Endothelial cell of umbilical vein (primary cell): ENCODE results near the gene COX7C. TPM values are rescaled to one million over a fixed set of nuclear protein-coding genes. Genes with fewer than 3 reads are reported as not detected.

Experiments used
- BruUV-seq: library from RNA; stranded (reverse); fragments of 400-500 nt; replicated peaks from 2 replicates; lab custom pipeline; 2021; lab: Mats Ljungman, UMichigan
- CTCF ChIA-PET: fragments of 300-600, 350-600 bp; sonication (Branson Sonifier 250); formaldehyde crosslinking; loops from one replicate; lab custom pipeline; 2021; ENCODE audit warnings: antibody characterized with exemption, inconsistent platforms; lab: Charles Lee
- POLR2A ChIA-PET: fragments of 300-600, 350-600 bp; sonication (Branson Sonifier 250); formaldehyde crosslinking; loops from one replicate; lab custom pipeline; 2021; ENCODE audit warnings: antibody characterized with exemption, inconsistent platforms; lab: Charles Lee
- DNase-seq: peaks from one replicate; pipeline ENCODE4 v3.0.0-alpha.2; 2011; ENCODE audit warnings: low read depth, low spot score
- FAIRE-seq: peaks from 2 replicates; lab custom pipeline; 2011; peaks lifted over from hg19 to GRCh38; lab: Jason Lieb, UNC
- H2AFZ ChIP-seq: 2 replicates; pipeline ENCODE4 v1.6.0; 2012; ENCODE audit warnings: low read depth, low read length, control low read depth, inconsistent platforms
- H3K27ac ChIP-seq: 2 replicates; pipeline ENCODE4 v1.5.1; 2011; ENCODE audit warnings: low read depth, mild to moderate bottlenecking, control low read depth, low read length, moderate library complexity; ENCODE audit not compliant: insufficient read depth
- H3K27me3 ChIP-seq, 2 experiments: 2 replicates each; pipeline versions ENCODE4 v1.6.0 to v1.6.1; 2011; ENCODE audit warnings: low read length in 2 of 2, mixed read lengths in 1 of 2; ENCODE audit not compliant: control insufficient read depth in 2 of 2, insufficient read depth in 2 of 2
- H3K36me3 ChIP-seq, 2 experiments: 2 replicates in 1 of 2; 3 replicates in 1 of 2; pipeline ENCODE4 v1.5.1; 2011; ENCODE audit warnings: low read length in 2 of 2, mild to moderate bottlenecking in 1 of 2, moderate library complexity in 1 of 2; ENCODE audit not compliant: control insufficient read depth in 2 of 2, insufficient read depth in 2 of 2; ENCODE audit errors: extremely low read depth in 1 of 2
- H3K4me1 ChIP-seq: 3 replicates; pipeline ENCODE4 v1.5.1; 2011; ENCODE audit warnings: mild to moderate bottlenecking, low read length; ENCODE audit not compliant: control insufficient read depth, insufficient read depth; ENCODE audit errors: extremely low read depth
- H3K4me2 ChIP-seq: 2 replicates; pipeline ENCODE4 v1.6.1; 2011; ENCODE audit warnings: low read length, control low read depth, mixed read lengths; ENCODE audit not compliant: insufficient read depth
- H3K4me3 ChIP-seq, 3 experiments: fragments of 200-600 bp in 1 of 3; sonication (generic), shearing (Covaris generic) in 1 of 3; replicated peaks in 1 of 3; 2 replicates each; pipeline ENCODE4 v1.5.1; 2011 to 2016; ENCODE audit warnings: control low read depth in 3 of 3, low read length in 3 of 3, mild to moderate bottlenecking in 2 of 3, inconsistent platforms in 1 of 3, low read depth in 1 of 3, moderate library complexity in 1 of 3; ENCODE audit not compliant: insufficient read depth in 1 of 3
- H3K79me2 ChIP-seq: 2 replicates; pipeline ENCODE4 v1.6.0; 2012; ENCODE audit warnings: low read length, inconsistent platforms; ENCODE audit not compliant: control insufficient read depth, insufficient read depth
- H3K9ac ChIP-seq: replicated peaks from 2 replicates; pipeline ENCODE3; 2011; ENCODE audit warnings: low read length, control low read depth; ENCODE audit not compliant: insufficient read depth; ENCODE audit errors: extremely low read depth
- H3K9me1 ChIP-seq: replicated peaks from 3 replicates; pipeline ENCODE4 v1.6.0; 2011; ENCODE audit warnings: mild to moderate bottlenecking, low read length; ENCODE audit not compliant: control insufficient read depth, insufficient read depth; ENCODE audit errors: extremely low read depth
- H3K9me3 ChIP-seq: replicated peaks from 2 replicates; pipeline ENCODE4 v1.5.1; 2012; ENCODE audit warnings: low read length, inconsistent platforms; ENCODE audit not compliant: control insufficient read depth, insufficient read depth
- H4K20me1 ChIP-seq: replicated peaks from 2 replicates; pipeline ENCODE3; 2011; ENCODE audit warnings: mild to moderate bottlenecking, low read length; ENCODE audit not compliant: control insufficient read depth, insufficient read depth; ENCODE audit errors: extremely low read depth
- CTCF ChIP-seq, 2 donors: IDR thresholded peaks; 1 replicate in 1 of 2; 2 replicates in 1 of 2; pipeline ENCODE4 v1.5.1; 2011; ENCODE audit warnings: low read length in 2 of 2, mild to moderate bottlenecking in 2 of 2, moderate library complexity in 2 of 2, control low read depth in 1 of 2, inconsistent platforms in 1 of 2, low read depth in 1 of 2; ENCODE audit not compliant: insufficient read depth in 1 of 2; ENCODE audit errors: extremely low read depth in 1 of 2
- FOS ChIP-seq: IDR thresholded peaks from 2 replicates; pipeline ENCODE4 v1.6.1; 2011; ENCODE audit warnings: mild to moderate bottlenecking, low read length, moderate library complexity, borderline replicate concordance; ENCODE audit not compliant: insufficient read depth
- GATA2 ChIP-seq: IDR thresholded peaks from 2 replicates; pipeline ENCODE4 v1.7.0; 2011; ENCODE audit warnings: low read depth, mild to moderate bottlenecking, moderate library complexity, mixed read lengths, low read length; ENCODE audit not compliant: insufficient read length, insufficient read depth
- JUN ChIP-seq: IDR thresholded peaks from 2 replicates; pipeline ENCODE4 v1.6.1; 2011; ENCODE audit warnings: borderline replicate concordance, low read depth; ENCODE audit not compliant: insufficient read length, insufficient read depth
- MAX ChIP-seq: IDR thresholded peaks from 2 replicates; pipeline ENCODE4 v1.6.1; 2011; ENCODE audit not compliant: insufficient read depth, insufficient read length
- MYC ChIP-seq: IDR thresholded peaks from one replicate; pipeline ENCODE4 v1.6.1; 2011; ENCODE audit warnings: mild to moderate bottlenecking, low read depth, low read length
- POLR2A ChIP-seq: IDR thresholded peaks from 2 replicates; pipeline ENCODE4 v1.6.1; 2012; ENCODE audit warnings: low read depth, mild to moderate bottlenecking, control low read depth, low read length
- dilution Hi-C: fragments of 300-500 bp; cut with MboI; formaldehyde crosslinking; loops from one replicate; pipeline ENCODE4 v1.15.0; 2019; ENCODE audit warnings: low sequenced_read_pairs; ENCODE audit not compliant: extremely low pct_ligation_motif_present
- intact Hi-C: fragments of 100-400 bp; cut with micrococcal nuclease; formaldehyde crosslinking; loops from one replicate; pipeline ENCODE4 v1.10.0; 2022
- polyA plus RNA-seq, 4 experiments: library from polyadenylated mRNA; depleted of rRNA in 3 of 4; stranded (reverse) in 3 of 4; unstranded in 1 of 4; fragments of >200 nt; gene quantifications; 2 replicates each; pipeline versions ENCODE4 v1.2.1 to v1.2.3, GENCODE V29; 2011 to 2012; ENCODE audit warnings: missing spikeins in 1 of 4
- total RNA-seq: library from RNA; stranded (reverse); gene quantifications from 2 replicates; pipeline ENCODE4 v1.2.3, GENCODE V29; 2021

The COX7C gene
- total and polyA plus RNA-seq, 2 donors (not counting 3 experiments of a cell fraction or from before 2014, with no cell fraction given) = 383 to 476 TPM

- Histone ChIP-seq H3K36me3 (no peaks in the 10 kb centered on the region), H3K27ac (no peak overlapping the region), H3K27me3 (no peaks in the 10 kb centered on the region), H3K4me2 (no peak overlapping the region), H3K4me3 (no peak overlapping the region), H2AFZ (no peak overlapping the region), H3K9me1 (no peaks in the 10 kb centered on the region), H3K79me2 (no peaks in the 10 kb centered on the region), H3K9ac (no peak overlapping the region), H4K20me1 (no peaks in the 10 kb centered on the region), H3K9me3 (no peaks in the 10 kb centered on the region), H3K4me1 (no peaks in the 10 kb centered on the region)
- POLR2A ChIA-PET = no interaction called here
- intact Hi-C loops (no loop called here), dilution Hi-C loops (no loop called here)
- CTCF ChIA-PET = no interaction called here
- TF ChIP-seq MYC = no peak
- no peak for TF ChIP-seq CTCF (IDR thresholded peaks at IDR 0.05; ENCODE audit: extremely low read depth in 1 of 2, insufficient read depth in 1 of 2, low read depth in 1 of 2, low read length in 2 of 2)
- no peak for TF ChIP-seq POLR2A
- no peak for TF ChIP-seq GATA2
- TF ChIP-seq JUN = no peak
- BruUV-seq = no TSS peak
- no peak for FAIRE-seq
- DNase-seq = no peak
Measured at GRCh38 chr5:86665984-86666760, 48.4 kb downstream of the COX7C start.

GRCh38 chr5:86666981-86667380 is 49.2 kb downstream of the COX7C start:
- Histone ChIP-seq H3K79me2 (no peaks in the 10 kb centered on the region), H3K36me3 (no peaks in the 10 kb centered on the region), H3K4me1 (no peaks in the 10 kb centered on the region), H3K9me1 (no peaks in the 10 kb centered on the region), H3K4me2 (no peak overlapping the region), H3K9ac (no peak overlapping the region), H2AFZ (no peak overlapping the region), H3K27ac (no peak overlapping the region), H3K9me3 (no peaks in the 10 kb centered on the region), H3K4me3 (no peak overlapping the region), H3K27me3 (no peaks in the 10 kb centered on the region), H4K20me1 (no peaks in the 10 kb centered on the region)
- DNase-seq (no peak), FAIRE-seq (no peak)
- BruUV-seq = no TSS peak
- ChIA-PET CTCF (no interaction called here), POLR2A (no interaction called here)
- dilution Hi-C loops (no loop called here), intact Hi-C loops (no loop called here)
- TF ChIP-seq FOS = no peak
- no peak for TF ChIP-seq MAX
- TF ChIP-seq JUN = no peak
- TF ChIP-seq MYC = no peak
